PFSK-1 (cell line): ENCODE results near the gene ACAP3.
A peak's percentile ranks its signal among the peaks of the same experiment; 100 is the strongest.

Source experiments
- FOXP2 ChIP-seq: optimal IDR thresholded peaks from 2 replicates; pipeline ENCODE3; 2011; ENCODE audit warnings: borderline replicate concordance, control low read depth, inconsistent platforms; ENCODE audit not compliant: insufficient read depth; ENCODE audit errors: extremely low read length, extremely low read depth
- POLR2AphosphoS5 ChIP-seq: IDR thresholded peaks from 2 replicates; pipeline ENCODE4 v1.6.1; 2012; ENCODE audit warnings: low read depth, mild to moderate bottlenecking, control low read depth, low read length, moderate library complexity
- SIN3A ChIP-seq: IDR thresholded peaks from 2 replicates; pipeline ENCODE4 v1.6.1; 2012; ENCODE audit warnings: mild to moderate bottlenecking, low read length, moderate library complexity, borderline replicate concordance; ENCODE audit not compliant: insufficient read depth
- TAF1 ChIP-seq: IDR thresholded peaks from 2 replicates; pipeline ENCODE4 v1.6.1; 2012; ENCODE audit warnings: low read length, control low read depth, borderline replicate concordance; ENCODE audit not compliant: insufficient read depth
- TF ChIP-seq, protein P1 (sequence below), 2 experiments: IDR thresholded peaks; 2 replicates each; pipeline versions ENCODE4 v1.6.1 to v1.8.0; 2011 to 2012; ENCODE audit warnings: low read depth in 2 of 2, low read length in 2 of 2, control low read depth in 1 of 2, inconsistent platforms in 1 of 2, mild to moderate bottlenecking in 1 of 2, moderate library complexity in 1 of 2; ENCODE audit not compliant: insufficient read depth in 1 of 2

ACAP3 gene

DNA sequence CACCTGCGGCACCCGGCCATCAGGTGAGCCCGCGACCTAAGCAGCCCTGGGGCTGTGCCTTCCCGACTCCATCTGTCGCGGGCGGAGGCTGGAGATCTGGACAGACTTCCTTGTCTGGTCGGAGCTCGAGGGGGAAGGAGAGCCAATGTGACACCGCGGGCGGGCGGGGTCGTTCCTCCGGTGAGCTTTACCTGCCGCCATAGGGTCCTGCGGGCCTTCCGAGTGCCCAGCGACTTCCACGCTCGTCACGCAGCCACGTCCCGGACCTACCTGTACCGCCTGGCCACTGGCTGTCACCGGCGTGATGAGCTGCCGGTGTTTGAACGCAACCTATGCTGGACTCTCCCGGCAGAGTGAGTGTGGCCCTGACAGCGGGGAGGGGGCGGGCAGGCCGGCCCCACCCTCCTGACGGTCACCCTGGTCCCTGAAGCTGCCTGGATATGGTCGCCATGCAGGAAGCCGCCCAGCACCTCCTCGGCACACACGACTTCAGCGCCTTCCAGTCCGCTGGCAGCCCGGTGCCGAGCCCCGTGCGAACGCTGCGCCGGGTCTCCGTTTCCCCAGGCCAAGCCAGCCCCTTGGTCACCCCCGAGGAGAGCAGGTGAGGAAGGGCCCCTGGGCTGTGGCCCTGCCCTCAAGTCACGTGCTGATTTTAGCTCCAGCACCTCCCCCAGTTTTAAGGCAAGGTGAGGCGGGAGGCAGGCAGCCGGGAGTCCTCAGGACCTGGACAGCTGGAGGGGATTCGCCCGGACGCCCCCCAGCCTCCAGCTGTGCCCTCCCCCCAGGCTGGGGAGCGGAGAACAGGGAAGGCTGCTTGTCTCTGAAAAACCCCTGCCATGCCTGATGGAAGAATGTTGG is 1.8 kb upstream of the ACAP3 start:
- no peak for TF ChIP-seq TAF1
- 0 out of 2 replicates have a peak, but pooled peaks have one; percentile 36 for TF ChIP-seq POLR2AphosphoS5

DNA sequence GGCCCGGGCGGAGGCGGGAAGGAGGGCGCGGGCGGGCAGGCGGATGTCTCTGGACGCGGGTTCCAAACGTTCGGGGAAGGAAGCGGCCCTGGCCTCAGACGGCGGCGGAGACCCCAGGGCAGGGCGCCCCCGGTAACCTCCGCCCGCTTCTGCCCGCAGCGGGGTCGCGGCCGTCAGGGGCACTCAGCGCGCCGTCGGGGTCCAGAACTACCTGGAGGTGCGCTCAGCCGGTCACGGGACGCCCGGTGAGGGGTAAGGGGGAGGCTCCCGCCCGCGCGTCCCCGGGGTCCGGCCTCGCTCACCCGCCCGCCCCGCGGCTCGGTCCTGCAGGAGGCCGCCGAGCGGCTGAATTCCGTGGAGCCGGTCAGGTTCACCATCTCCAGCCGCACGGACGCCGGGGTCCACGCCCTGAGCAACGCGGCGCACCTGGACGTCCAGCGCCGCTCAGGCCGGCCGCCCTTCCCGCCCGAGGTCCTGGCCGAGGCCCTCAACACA is 1.1 kb upstream of the ACAP3 start:
- TF ChIP-seq SIN3A (no peak), FOXP2 (no peak), POLR2AphosphoS5 (no peak), TAF1 (no peak)
- TF ChIP-seq, protein P1, sequence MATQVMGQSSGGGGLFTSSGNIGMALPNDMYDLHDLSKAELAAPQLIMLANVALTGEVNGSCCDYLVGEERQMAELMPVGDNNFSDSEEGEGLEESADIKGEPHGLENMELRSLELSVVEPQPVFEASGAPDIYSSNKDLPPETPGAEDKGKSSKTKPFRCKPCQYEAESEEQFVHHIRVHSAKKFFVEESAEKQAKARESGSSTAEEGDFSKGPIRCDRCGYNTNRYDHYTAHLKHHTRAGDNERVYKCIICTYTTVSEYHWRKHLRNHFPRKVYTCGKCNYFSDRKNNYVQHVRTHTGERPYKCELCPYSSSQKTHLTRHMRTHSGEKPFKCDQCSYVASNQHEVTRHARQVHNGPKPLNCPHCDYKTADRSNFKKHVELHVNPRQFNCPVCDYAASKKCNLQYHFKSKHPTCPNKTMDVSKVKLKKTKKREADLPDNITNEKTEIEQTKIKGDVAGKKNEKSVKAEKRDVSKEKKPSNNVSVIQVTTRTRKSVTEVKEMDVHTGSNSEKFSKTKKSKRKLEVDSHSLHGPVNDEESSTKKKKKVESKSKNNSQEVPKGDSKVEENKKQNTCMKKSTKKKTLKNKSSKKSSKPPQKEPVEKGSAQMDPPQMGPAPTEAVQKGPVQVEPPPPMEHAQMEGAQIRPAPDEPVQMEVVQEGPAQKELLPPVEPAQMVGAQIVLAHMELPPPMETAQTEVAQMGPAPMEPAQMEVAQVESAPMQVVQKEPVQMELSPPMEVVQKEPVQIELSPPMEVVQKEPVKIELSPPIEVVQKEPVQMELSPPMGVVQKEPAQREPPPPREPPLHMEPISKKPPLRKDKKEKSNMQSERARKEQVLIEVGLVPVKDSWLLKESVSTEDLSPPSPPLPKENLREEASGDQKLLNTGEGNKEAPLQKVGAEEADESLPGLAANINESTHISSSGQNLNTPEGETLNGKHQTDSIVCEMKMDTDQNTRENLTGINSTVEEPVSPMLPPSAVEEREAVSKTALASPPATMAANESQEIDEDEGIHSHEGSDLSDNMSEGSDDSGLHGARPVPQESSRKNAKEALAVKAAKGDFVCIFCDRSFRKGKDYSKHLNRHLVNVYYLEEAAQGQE (IDR thresholded peaks at IDR 0.05; ENCODE audit: insufficient read depth in 1 of 2, low read depth in 2 of 2, low read length in 2 of 2) = no peak

DNA sequence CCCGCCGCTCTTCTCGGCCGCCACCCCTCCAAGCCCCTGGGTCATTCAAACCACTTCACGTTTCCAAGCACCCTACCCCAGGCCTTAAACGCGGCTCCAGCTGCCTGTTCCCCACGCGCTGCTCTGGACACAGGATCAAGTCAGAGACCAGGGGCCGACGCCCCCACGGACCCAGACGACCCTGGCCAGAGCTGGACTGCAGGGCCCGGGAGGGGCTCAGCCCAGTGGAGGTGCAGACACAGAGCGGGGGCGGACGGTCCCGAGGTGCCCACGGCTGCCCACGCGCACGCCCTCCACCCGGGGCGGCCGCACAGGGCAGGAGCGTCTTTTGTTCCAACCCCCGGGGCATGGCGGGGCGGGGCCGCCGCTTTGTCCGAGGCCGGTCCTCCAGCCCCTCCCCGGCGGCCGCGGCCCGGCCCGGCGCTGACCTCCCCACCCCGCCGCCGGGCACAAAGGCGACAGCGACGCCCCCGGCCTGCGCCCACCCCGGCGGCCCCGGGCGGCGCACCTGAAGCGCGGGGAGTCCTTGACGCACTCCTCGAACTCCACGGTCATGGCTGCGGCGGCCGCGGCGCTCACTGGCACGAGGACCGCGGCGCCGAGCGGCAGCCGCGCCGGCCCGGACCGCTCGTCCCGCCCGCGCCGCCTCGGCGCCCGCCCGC is 338 bp downstream of the ACAP3 start:
- no peak for TF ChIP-seq FOXP2
- no peak for TF ChIP-seq SIN3A
- TF ChIP-seq, protein P1 (IDR thresholded peaks at IDR 0.05; ENCODE audit: insufficient read depth in 1 of 2, low read depth in 2 of 2, low read length in 2 of 2) = no peak
- TF ChIP-seq TAF1 = no peak
- no peak for TF ChIP-seq POLR2AphosphoS5

DNA sequence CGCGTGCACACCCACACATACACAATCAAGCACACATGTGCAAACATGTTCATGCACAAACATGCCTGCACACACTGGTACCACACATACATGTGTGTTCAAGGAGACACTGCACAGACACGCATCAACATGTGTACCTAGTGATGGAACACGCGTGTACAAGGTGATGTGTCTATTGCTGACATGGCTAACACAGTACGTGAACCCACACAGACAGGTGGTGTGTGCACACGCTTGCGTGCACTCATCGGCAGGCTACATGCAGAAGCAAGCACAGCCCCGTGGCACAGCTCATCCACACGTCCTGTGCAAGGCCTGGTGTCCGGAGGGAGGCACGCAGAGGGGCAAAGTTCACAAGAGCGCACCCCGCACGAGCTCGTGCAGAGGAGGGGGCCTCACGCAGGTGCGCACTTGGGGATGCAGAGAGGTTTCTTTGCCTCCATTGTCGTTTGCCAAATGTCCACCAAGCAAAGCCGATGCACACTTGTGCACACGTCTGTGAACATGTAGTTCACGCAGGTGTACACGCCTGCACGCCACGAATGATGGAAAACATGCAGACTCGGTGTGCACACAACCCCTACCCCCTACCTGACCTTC is 969 bp downstream of the ACAP3 start:
- no peak for TF ChIP-seq POLR2AphosphoS5
- TF ChIP-seq FOXP2 = no peak
- no peak for TF ChIP-seq SIN3A
- no peak for TF ChIP-seq TAF1
- TF ChIP-seq, protein P1 (IDR thresholded peaks at IDR 0.05; ENCODE audit: insufficient read depth in 1 of 2, low read depth in 2 of 2, low read length in 2 of 2) = no peak

DNA sequence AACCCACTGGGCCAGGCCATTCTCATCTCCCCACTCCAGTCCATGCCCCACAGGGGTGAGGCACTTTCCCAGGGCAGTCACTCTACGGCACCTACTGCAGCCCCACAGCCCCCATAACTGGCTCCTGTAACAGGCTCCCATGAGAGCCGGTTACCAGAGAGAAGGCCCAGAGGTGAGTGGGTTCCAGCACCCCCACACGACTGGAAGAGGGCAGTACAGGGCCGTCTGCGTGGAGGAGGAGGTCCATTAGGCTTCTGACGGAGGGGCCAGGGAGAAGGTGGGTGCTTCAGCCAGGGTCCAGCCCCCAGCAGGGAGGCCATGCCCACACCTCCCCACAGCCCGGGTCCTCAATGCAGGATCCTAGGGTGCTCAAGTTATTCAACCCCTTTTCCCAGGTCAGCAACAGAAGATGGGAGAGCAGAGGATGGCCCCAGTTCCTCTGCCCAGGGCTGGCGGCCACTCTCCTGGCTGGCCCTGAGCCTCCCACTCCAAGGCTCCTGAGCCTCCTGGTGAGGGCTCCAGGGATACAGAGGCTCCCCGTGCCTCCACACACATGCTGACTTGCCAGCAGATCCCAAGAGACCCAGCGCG is 1.6 kb downstream of the ACAP3 start:
- TF ChIP-seq, protein P1 (IDR thresholded peaks at IDR 0.05; ENCODE audit: insufficient read depth in 1 of 2, low read depth in 2 of 2, low read length in 2 of 2) = no peak
- TF ChIP-seq POLR2AphosphoS5 (no peak), FOXP2 (no peak), TAF1 (no peak), SIN3A (no peak)
